Measurements from ENCODE around the gene MRPL47. TPM values are rescaled to one million over a fixed set of nuclear protein-coding genes. Genes with fewer than 3 reads are reported as not detected.

Gene MRPL47
- 35.6 and 36.9 TPM in 2 replicates for total RNA-seq

DNA sequence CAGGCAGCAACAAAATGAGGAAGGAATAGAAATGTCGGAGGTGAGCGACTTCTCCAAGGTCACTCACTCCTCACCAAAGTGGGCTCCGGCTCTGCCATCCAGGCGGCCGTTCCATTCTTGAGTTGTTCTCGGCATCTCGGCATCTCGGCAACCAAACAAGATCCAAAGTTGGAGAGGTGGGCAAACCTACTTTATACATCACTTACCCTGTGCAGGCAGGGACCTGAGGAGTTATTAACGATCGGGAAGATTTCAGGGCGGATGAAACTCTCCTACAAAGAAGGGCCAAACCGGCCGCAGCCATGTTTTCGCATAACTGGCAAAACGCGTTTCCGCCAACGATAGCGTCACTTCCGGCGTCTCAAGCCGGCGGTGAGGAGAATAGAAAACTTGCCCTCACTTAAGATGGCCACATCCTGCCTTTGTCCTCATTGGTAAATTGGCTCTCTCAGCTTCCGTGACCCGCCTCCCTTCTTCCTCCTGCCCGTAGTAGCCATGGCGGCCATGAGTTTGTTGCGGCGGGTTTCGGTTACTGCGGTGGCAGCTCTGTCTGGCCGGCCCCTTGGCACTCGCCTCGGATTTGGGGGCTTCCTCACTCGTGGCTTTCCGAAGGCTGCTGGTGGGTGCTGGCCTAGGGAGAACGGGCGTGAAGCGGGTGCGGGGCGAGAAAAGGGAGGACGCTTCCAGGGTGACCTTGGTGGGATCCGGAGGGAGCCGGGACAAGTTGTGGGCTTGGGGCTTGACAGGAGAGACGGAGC lies at the start of gene MRPL47, which contains the start of gene NDUFB5:
Gene MRPL47, minus strand, starts transcription at position 318 of the 758 bp plus-strand sequence. Its CDS starts 14 bp downstream, at position 304.
Gene NDUFB5, plus strand, starts transcription at position 474 of the 758 bp plus-strand sequence. Its CDS starts 22 bp downstream, at position 496.

DNA sequence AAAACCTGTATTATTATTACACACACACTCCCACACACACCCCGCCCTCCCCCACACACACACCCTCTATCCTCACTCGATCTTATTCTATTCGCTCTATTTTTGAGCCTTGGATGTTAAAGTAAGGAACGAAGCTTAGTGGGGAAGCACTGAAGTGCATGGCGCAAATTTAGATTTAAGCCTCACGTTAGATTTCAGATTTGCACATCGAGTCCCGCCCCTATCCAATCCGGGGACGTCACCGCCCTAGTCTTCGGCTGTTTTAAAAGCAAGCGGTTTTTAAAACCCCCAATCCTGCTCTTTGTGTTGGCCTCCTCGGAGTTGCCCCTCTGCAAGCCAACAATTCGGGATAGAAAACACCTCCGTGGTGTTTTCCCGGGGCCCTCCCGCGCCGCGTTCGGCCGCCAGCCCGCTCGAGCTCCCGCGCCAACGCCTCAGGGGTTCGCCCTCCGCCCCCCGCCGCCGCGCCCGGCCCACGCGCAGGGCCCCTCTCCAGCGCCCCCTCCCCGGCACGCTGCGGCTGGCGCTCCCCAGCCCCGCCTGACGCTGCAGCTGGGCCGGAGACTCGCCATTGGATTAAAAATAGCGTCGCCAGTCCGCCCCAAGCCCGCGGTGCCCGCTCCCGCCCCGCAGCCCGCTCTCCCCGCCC lies 48.1 kb upstream of the MRPL47 start, which contains the start of gene USP13:
Gene USP13, plus strand, starts transcription at position 594 of the 649 bp plus-strand sequence. CDS start 186 bp downstream, outside the sequence.

DNA sequence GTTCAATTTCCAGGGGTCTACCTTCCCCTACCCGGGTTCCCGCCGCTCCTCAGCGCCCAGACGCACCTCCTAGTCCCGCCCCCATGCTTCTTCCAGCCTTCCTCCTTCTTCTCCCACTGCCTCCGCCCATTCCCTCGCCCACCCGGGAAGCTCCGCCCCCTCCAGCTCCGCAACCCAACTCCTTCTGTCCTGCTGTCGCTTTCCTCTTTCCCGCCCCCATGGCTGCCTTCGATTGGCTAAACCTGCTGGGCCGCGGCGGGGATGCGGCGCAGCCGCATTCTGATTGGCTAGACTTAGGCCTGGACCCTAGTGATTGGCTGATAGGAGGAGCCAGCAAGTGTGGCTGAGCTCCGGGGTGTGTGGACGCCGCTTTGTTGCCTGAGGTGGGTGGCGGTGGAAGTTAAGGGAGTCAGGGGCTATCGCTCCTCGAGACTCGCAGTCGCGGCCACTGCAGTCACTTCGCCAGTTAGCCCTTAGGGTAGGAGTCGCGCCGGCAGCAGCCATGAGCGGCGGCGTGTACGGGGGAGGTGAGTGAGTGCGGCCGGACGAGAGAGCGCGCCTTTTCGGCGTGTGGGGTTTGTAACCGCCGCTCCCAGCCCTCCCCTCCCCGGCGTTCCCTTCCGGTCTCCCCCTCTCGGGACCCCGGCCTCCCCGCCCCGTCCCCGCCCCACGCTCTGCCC lies 41.7 kb downstream of the MRPL47 start, which contains the start of gene ACTL6A:
Gene ACTL6A, plus strand, starts transcription at position 336 of the 680 bp plus-strand sequence. Its CDS starts 167 bp downstream, at position 503.

Small RNA genes within 50 kb of the gene (small RNA-seq; reads per million reads assigned to genes)
- gene AC090425.1 (not detected), gene RF01210 (not detected)

Other genes starting within 250 kb of the MRPL47 start
- 55.5 and 83.7 TPM in 2 replicates for gene GNB4, start 153.2 kb downstream of the MRPL47 start, total RNA-seq
- gene ACTL6A, start 41.7 kb downstream of the MRPL47 start, total RNA-seq = 35.6 and 49.7 TPM in 2 replicates
- gene NDUFB5, start 156 bp upstream of the MRPL47 start, total RNA-seq = 69.2 and 88.9 TPM in 2 replicates
- 9.2 and 14.3 TPM in 2 replicates for gene USP13, start 48.4 kb upstream of the MRPL47 start, total RNA-seq

Data from subcutaneous preadipocyte (primary cell).